GM12878 (cell line): Measurements from ENCODE around the gene SPATC1L. TPM values are rescaled to one million over a fixed set of nuclear protein-coding genes. Genes with fewer than 3 reads are reported as not detected.

Experiments used
- ATAC-seq: fragments of 200-7000 bp; cut with Tn5 transposase; 3 replicates; pipeline ENCODE4 v1.9.1; 2020; ENCODE audit warnings: mild to moderate bottlenecking, moderate library complexity
- BruUV-seq: library from RNA; stranded (reverse); fragments of 400-500 nt; replicated peaks from 2 replicates; lab custom pipeline; 2021; lab: Mats Ljungman, UMichigan
- CTCF ChIA-PET: fragments of 300-600 bp; sonication (Branson Sonifier 250); formaldehyde crosslinking; extraction: SDS; loops from one replicate; lab custom pipeline; 2021; ENCODE audit warnings: inconsistent platforms; lab: Yijun Ruan, JAX
- POLR2A ChIA-PET: fragments of 350-600 bp; formaldehyde crosslinking; extraction: SDS; loops from one replicate; lab custom pipeline; 2021; ENCODE audit warnings: inconsistent platforms; lab: Charles Lee
- RAD21 ChIA-PET: fragments of 300-600 bp; sonication (Branson Sonifier 250); formaldehyde crosslinking; loops from one replicate; lab custom pipeline; 2023; ENCODE audit warnings: antibody characterized with exemption; ENCODE audit not compliant: unreplicated experiment; lab: Charles Lee
- SMC1A ChIA-PET: fragments of 300-600 bp; sonication (Branson Sonifier 250); formaldehyde crosslinking; loops from one replicate; lab custom pipeline; 2023; ENCODE audit not compliant: unreplicated experiment, uncharacterized antibody; lab: Charles Lee
- DNase-seq: peaks from one replicate; pipeline ENCODE4 v3.0.0-alpha.2; 2011; ENCODE audit warnings: low read depth, low spot score
- FAIRE-seq: peaks from 3 replicates; lab custom pipeline; 2011; peaks lifted over from hg19 to GRCh38; lab: Jason Lieb, UNC
- H2AFZ ChIP-seq: 2 replicates; pipeline ENCODE4 v1.6.0; 2011; ENCODE audit warnings: low read depth, low read length, control low read depth; ENCODE audit not compliant: control insufficient read depth
- H3K27ac ChIP-seq: 2 replicates; pipeline ENCODE4 v1.5.1; 2011; ENCODE audit warnings: control low read depth; ENCODE audit not compliant: control insufficient read depth, insufficient read depth
- H3K27me3 ChIP-seq, 2 experiments: replicated peaks in 1 of 2; 2 replicates each; pipeline versions ENCODE4 v1.6.0 to v1.6.1; 2011; ENCODE audit warnings: low read length in 1 of 2; ENCODE audit not compliant: control insufficient read depth in 2 of 2, insufficient read depth in 2 of 2
- H3K36me3 ChIP-seq, 2 experiments: 2 replicates each; pipeline ENCODE4 v1.5.1; 2011; ENCODE audit warnings: low read length in 1 of 2; ENCODE audit not compliant: control insufficient read depth in 2 of 2, insufficient read depth in 2 of 2
- H3K4me1 ChIP-seq: 2 replicates; pipeline ENCODE4 v1.6.1; 2011; ENCODE audit warnings: mild to moderate bottlenecking, low read length, moderate library complexity, mixed read lengths; ENCODE audit not compliant: control insufficient read depth, insufficient read depth
- H3K4me2 ChIP-seq: 2 replicates; pipeline ENCODE4 v1.6.0; 2011; ENCODE audit warnings: control low read depth; ENCODE audit not compliant: control insufficient read depth, insufficient read depth
- H3K4me3 ChIP-seq: fragments of 200-600 bp; sonication (generic); 2 replicates; pipeline ENCODE4 v1.5.1; 2016
- H3K79me2 ChIP-seq: 2 replicates; pipeline ENCODE4 v1.6.0; 2011; ENCODE audit warnings: low read length; ENCODE audit not compliant: control insufficient read depth, insufficient read depth
- H3K9ac ChIP-seq: 2 replicates; pipeline ENCODE4 v1.8.0; 2011; ENCODE audit warnings: low read length, control low read depth, mixed read lengths; ENCODE audit not compliant: control insufficient read depth, insufficient read depth
- H3K9me3 ChIP-seq: replicated peaks from 3 replicates; pipeline ENCODE4 v1.5.1; 2011; ENCODE audit warnings: mild to moderate bottlenecking, low read length; ENCODE audit not compliant: control insufficient read depth, insufficient read depth
- H4K20me1 ChIP-seq: 2 replicates; pipeline ENCODE4 v1.6.0; 2011; ENCODE audit not compliant: control insufficient read depth, insufficient read depth
- BHLHE40 ChIP-seq, 2 experiments: fragments of 450-650 bp in 1 of 2; IDR thresholded peaks; 2 replicates each; pipeline ENCODE4 v1.6.1; 2011 to 2017; ENCODE audit warnings: low read depth in 2 of 2, borderline replicate concordance in 1 of 2, improper control_type of control experiment in 1 of 2, low read length in 1 of 2, mild to moderate bottlenecking in 1 of 2
- CREB1 ChIP-seq: IDR thresholded peaks from 2 replicates; pipeline ENCODE4 v1.6.1; 2012; ENCODE audit warnings: low read depth, mild to moderate bottlenecking, inconsistent platforms
- FOXM1 ChIP-seq: IDR thresholded peaks from 2 replicates; pipeline ENCODE4 v1.6.1; 2012; ENCODE audit warnings: low read depth, mild to moderate bottlenecking, inconsistent platforms, low read length, moderate library complexity
- HDAC2 ChIP-seq: fragments of 200-600 bp; sonication (generic); IDR thresholded peaks from 2 replicates; pipeline ENCODE4 v1.6.1; 2017
- IKZF1 ChIP-seq: fragments of 450-650 bp; conservative IDR thresholded peaks from 2 replicates; pipeline ENCODE4 v1.6.1; 2017; ENCODE audit warnings: antibody characterized with exemption, mild to moderate bottlenecking
- IKZF2 ChIP-seq, 2 experiments: fragments of 450-650 bp; IDR thresholded peaks; 2 replicates each; pipeline ENCODE4 v1.6.1; 2017; ENCODE audit warnings: mild to moderate bottlenecking in 2 of 2, moderate library complexity in 2 of 2
- MTA3 ChIP-seq: IDR thresholded peaks from 2 replicates; pipeline ENCODE4 v1.6.1; 2012; ENCODE audit warnings: low read length, inconsistent platforms, borderline replicate concordance
- RFX5 ChIP-seq: IDR thresholded peaks from 2 replicates; pipeline ENCODE4 v1.6.1; 2011; ENCODE audit warnings: low read depth, low read length, improper control_type of control experiment
- SMAD5 ChIP-seq: IDR thresholded peaks from 2 replicates; pipeline ENCODE4 v1.6.1; 2016; ENCODE audit warnings: antibody characterized with exemption, low read depth
- STAT3 ChIP-seq: IDR thresholded peaks from 2 replicates; pipeline ENCODE4 v1.6.1; 2011; ENCODE audit warnings: low read depth, low read length, improper control_type of control experiment
- TBL1XR1 ChIP-seq: IDR thresholded peaks from 2 replicates; pipeline ENCODE4 v1.6.1; 2012; ENCODE audit warnings: low read depth, low read length, improper control_type of control experiment
- ZBTB4 ChIP-seq: fragments of 450-650 bp; formaldehyde crosslinking; IDR thresholded peaks from 2 replicates; pipeline ENCODE4 v1.4.0; 2022; ENCODE audit warnings: mild to moderate bottlenecking, moderate library complexity
- WGBS: methylation state at CpG from one replicate; pipeline ENCODE4 v1.1.6; 2016; ENCODE audit warnings: low lambda C conversion rate; ENCODE audit not compliant: insufficient replicate concordance, insufficient coverage; ENCODE audit errors: missing lambda C conversion rate; 5-methylcytosine and 5-hydroxymethylcytosine counted together
- in situ Hi-C: fragments of 300-500 bp; cut with MboI; formaldehyde crosslinking; loops from 9 replicates; pipeline ENCODE4 v1.14.3; 2018; ENCODE audit warnings: mixed read lengths
- intact Hi-C: fragments of 100-400 bp; cut with micrococcal nuclease; formaldehyde crosslinking; loops from one replicate; pipeline ENCODE4 v1.14.2; 2022; ENCODE audit not compliant: unreplicated experiment
- polyA plus RNA-seq, 11 experiments: library from polyadenylated mRNA; depleted of rRNA in 4 of 11; unstranded in 6 of 11; stranded (reverse) in 5 of 11; fragments of >200 nt; fragmentation: Nextera tagmentation in 4 of 11; fragmentation: Illumina TruSeq in 1 of 11; extraction: Ambion mirVana in 4 of 11; extraction: Trizol in 1 of 11; gene quantifications; 1 replicate in 1 of 11; 2 replicates in 10 of 11; pipeline versions ENCODE4 v1.2.1 to v1.2.3, GENCODE V29; 2011 to 2016; ENCODE audit warnings: inconsistent platforms in 2 of 11, missing spikeins in 2 of 11, low read depth in 1 of 11
- total RNA-seq, 4 experiments: library from RNA; depleted of rRNA in 3 of 4; stranded (reverse); fragments of >200 nt in 3 of 4; fragmentation: Illumina TruSeq in 1 of 4; extraction: Trizol in 1 of 4; gene quantifications; 2 replicates each; pipeline versions ENCODE4 v1.2.1 to v1.2.3, GENCODE V29; 2013 to 2021
- TF ChIP-seq, protein P1 (sequence below): fragments of 150-350 bp; IDR thresholded peaks from 2 replicates; pipeline ENCODE4 v1.6.1; 2014; ENCODE audit warnings: mild to moderate bottlenecking, low read depth, low read length
- TF ChIP-seq, protein P2 (sequence below): fragments of 450-650 bp; IDR thresholded peaks from 2 replicates; pipeline ENCODE4 v1.6.1; 2016; ENCODE audit warnings: mild to moderate bottlenecking, moderate library complexity, borderline replicate concordance

The SPATC1L gene
- total and polyA plus RNA-seq, 10 of the 15 experiments (the other 5 are each of a cell fraction or from before 2014, with no cell fraction given), result 1.4 to 16.0 (median 7.0) TPM; not detected in 2

GRCh38 chr21:46180079-46180722 is 4.1 kb downstream of the SPATC1L start:
- RAD21 ChIA-PET, result no interaction called here
- WGBS, result 90% methylated on average over 24 of the region's 24 CpGs

More at GRCh38 chr21:46180079-46180722, 4.1 kb downstream of the SPATC1L start:
- intact Hi-C loops (no loop called here), in situ Hi-C loops (no loop called here)
- ChIA-PET POLR2A (no interaction called here), CTCF (no interaction called here), SMC1A (no interaction called here)
- H3K4me3 ChIP-seq, result no peak overlapping the region
- no peak overlapping the region for H3K9ac ChIP-seq
- BruUV-seq, result no TSS peak
- DNase-seq, result no peak
- TF ChIP-seq, protein P1, sequence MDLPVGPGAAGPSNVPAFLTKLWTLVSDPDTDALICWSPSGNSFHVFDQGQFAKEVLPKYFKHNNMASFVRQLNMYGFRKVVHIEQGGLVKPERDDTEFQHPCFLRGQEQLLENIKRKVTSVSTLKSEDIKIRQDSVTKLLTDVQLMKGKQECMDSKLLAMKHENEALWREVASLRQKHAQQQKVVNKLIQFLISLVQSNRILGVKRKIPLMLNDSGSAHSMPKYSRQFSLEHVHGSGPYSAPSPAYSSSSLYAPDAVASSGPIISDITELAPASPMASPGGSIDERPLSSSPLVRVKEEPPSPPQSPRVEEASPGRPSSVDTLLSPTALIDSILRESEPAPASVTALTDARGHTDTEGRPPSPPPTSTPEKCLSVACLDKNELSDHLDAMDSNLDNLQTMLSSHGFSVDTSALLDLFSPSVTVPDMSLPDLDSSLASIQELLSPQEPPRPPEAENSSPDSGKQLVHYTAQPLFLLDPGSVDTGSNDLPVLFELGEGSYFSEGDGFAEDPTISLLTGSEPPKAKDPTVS, result no peak
- no peak for TF ChIP-seq BHLHE40 (IDR thresholded peaks at IDR 0.05; ENCODE audit: borderline replicate concordance in 1 of 2, low read depth in 2 of 2, low read length in 1 of 2)
- TF ChIP-seq IKZF1, result no peak
- TF ChIP-seq SMAD5, result no peak
- TF ChIP-seq IKZF2 (IDR thresholded peaks at IDR 0.05), result no peak
- no peak for TF ChIP-seq HDAC2
- no peak for TF ChIP-seq STAT3
- TF ChIP-seq, protein P2, sequence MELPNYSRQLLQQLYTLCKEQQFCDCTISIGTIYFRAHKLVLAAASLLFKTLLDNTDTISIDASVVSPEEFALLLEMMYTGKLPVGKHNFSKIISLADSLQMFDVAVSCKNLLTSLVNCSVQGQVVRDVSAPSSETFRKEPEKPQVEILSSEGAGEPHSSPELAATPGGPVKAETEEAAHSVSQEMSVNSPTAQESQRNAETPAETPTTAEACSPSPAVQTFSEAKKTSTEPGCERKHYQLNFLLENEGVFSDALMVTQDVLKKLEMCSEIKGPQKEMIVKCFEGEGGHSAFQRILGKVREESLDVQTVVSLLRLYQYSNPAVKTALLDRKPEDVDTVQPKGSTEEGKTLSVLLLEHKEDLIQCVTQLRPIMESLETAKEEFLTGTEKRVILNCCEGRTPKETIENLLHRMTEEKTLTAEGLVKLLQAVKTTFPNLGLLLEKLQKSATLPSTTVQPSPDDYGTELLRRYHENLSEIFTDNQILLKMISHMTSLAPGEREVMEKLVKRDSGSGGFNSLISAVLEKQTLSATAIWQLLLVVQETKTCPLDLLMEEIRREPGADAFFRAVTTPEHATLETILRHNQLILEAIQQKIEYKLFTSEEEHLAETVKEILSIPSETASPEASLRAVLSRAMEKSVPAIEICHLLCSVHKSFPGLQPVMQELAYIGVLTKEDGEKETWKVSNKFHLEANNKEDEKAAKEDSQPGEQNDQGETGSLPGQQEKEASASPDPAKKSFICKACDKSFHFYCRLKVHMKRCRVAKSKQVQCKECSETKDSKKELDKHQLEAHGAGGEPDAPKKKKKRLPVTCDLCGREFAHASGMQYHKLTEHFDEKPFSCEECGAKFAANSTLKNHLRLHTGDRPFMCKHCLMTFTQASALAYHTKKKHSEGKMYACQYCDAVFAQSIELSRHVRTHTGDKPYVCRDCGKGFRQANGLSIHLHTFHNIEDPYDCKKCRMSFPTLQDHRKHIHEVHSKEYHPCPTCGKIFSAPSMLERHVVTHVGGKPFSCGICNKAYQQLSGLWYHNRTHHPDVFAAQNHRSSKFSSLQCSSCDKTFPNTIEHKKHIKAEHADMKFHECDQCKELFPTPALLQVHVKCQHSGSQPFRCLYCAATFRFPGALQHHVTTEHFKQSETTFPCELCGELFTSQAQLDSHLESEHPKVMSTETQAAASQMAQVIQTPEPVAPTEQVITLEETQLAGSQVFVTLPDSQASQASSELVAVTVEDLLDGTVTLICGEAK, result no peak
- TF ChIP-seq TBL1XR1, result no peak
- no peak for TF ChIP-seq CREB1
- no peak for TF ChIP-seq ZBTB4 (CRISPR knock-in tag)
- TF ChIP-seq RFX5, result no peak
- TF ChIP-seq FOXM1, result no peak
- no peak for TF ChIP-seq MTA3
- no peaks in the 10 kb centered on the region for H3K27me3 ChIP-seq
- H3K4me1 ChIP-seq, result no peaks in the 10 kb centered on the region; the same call in 1 of the 2 replicates
- no peak overlapping the region for H3K4me2 ChIP-seq
- H3K36me3 ChIP-seq, result no peaks in the 10 kb centered on the region
- ATAC-seq, result no peak
- no peak for FAIRE-seq
- peaks cover 2% of the 10 kb centered on the region; the same call in 1 of the 3 replicates for H3K9me3 ChIP-seq
- H2AFZ ChIP-seq, result no peak overlapping the region
- no peaks in the 10 kb centered on the region for H3K79me2 ChIP-seq
- no peaks in the 10 kb centered on the region for H4K20me1 ChIP-seq
- no peak overlapping the region for H3K27ac ChIP-seq
